OCI-LY3 (cell line): ENCODE results near the gene ARHGAP10.

Experiments used
- EZH2phosphoT487 ChIP-seq: fragments of 200-600 bp; shearing (Covaris generic); IDR thresholded peaks from 2 replicates; pipeline ENCODE4 v1.6.1; 2018; ENCODE audit warnings: antibody characterized with exemption, mixed run types, low read depth
- TF ChIP-seq, protein P1 (sequence below): fragments of 200-600, 300-600 bp; sonication (generic); IDR thresholded peaks from 2 replicates; pipeline ENCODE4 v1.5.1; 2014; ENCODE audit warnings: antibody characterized with exemption, low read length, low read depth

DNA sequence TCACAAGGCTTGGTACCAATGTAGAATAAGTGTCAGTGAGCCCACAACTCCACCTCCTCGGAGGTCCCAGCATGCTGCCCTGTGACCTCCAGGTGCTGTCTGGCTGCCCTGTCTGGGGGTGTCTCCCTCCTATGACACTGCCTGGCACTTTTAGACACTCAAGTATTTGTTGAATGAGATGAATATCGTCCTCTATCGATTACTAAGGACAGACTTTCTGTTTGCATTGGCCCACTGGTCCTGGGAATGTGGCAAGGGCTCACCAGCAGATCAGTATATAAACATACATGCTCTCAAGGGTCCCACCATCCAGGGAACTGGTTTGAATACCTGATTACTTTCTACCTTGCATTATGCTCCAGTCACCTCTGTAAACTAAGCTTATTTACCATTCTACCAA lies 377.3 kb downstream of the ARHGAP10 start:
- TF ChIP-seq, protein P1, sequence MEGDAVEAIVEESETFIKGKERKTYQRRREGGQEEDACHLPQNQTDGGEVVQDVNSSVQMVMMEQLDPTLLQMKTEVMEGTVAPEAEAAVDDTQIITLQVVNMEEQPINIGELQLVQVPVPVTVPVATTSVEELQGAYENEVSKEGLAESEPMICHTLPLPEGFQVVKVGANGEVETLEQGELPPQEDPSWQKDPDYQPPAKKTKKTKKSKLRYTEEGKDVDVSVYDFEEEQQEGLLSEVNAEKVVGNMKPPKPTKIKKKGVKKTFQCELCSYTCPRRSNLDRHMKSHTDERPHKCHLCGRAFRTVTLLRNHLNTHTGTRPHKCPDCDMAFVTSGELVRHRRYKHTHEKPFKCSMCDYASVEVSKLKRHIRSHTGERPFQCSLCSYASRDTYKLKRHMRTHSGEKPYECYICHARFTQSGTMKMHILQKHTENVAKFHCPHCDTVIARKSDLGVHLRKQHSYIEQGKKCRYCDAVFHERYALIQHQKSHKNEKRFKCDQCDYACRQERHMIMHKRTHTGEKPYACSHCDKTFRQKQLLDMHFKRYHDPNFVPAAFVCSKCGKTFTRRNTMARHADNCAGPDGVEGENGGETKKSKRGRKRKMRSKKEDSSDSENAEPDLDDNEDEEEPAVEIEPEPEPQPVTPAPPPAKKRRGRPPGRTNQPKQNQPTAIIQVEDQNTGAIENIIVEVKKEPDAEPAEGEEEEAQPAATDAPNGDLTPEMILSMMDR, result no peak
- TF ChIP-seq EZH2phosphoT487, result no peak
